GM19452 (cell line): ENCODE measurements around the gene GRB7.
"Not testable (repeated sequence)": the region's sequence is repeated elsewhere in the genome, so short reads cannot be mapped to it uniquely, and the experiment has no call there.

Experiments
- ATAC-seq: cut with Tn5 transposase; IDR thresholded peaks from one replicate; pipeline ENCODE4 v1.9.1; 2021; ENCODE audit not compliant: unreplicated experiment

GRB7 gene

DNA sequence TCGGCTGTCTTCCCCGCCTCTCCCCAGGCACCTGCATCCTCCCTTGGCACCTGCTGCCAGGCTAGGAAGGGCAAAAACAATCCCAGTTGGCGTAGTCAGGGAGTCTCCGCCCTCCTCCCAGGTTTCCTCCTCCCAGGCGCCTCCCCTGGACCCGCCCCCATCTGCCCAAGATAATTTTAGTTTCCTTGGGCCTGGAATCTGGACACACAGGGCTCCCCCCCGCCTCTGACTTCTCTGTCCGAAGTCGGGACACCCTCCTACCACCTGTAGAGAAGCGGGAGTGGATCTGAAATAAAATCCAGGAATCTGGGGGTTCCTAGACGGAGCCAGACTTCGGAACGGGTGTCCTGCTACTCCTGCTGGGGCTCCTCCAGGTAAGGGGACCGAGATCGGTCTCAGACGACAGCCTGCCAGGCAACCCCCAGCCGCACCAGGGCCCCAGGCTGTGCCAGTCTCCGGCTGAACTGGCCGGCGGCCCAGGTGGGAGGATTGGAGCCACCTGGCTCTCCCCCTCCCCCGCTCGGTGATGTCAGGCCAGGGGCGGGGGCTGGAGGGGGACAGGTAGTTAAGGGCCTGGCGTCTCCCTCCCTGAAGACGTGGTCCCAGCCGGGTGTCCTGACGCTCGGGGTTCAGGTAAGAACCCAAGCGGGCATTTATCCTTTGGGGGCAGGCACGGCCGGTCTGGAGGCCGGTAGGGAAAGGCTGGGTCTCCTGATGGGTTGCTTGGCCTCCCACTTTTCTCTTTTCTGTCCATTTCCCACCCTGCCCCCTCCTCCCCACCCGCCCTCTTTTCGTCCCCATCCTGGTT, at the start of gene GRB7:
TSS of gene GRB7 (plus strand) at position 179 of the 808 bp plus-strand sequence. CDS start 4,364 bp downstream, outside the sequence.
- ATAC-seq, result no peak

DNA sequence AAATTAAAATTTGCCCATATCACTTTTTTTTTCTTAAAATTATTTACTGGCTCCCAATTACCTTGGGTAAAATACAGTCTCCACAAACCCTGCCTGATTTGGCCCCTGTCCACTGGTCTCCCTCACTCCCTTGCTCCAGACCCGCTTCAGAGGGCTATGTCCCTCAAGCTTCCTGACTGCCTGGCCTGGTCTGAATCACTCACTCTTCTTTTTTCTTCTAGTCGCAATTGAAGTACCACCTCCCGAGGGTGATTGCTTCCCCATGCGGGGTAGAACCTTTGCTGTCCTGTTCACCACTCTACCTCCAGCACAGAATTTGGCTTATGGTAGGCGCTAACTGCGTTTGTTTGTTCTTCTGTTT, 49.3 kb upstream of the GRB7 start:
- ATAC-seq, result no peak

DNA sequence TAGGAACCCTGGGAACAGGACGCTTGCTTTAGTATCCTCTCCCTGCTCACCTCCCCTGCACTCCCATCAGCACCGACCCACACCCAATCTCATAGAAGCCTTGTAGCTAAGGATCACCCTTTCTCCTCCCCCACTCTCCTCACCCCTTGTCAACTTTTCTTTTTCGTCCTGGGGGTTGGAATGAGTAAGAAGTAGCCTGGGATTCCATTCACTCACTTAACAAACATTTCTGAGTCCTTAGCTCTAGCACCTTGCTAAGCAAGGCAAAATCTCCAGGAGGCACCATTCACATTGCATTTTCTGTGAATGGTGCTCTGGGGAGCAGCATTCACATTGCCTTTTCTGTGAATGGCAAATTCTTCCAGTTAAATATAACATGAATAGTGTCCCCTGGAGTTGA, 48.8 kb upstream of the GRB7 start:
- ATAC-seq, result no peak

DNA sequence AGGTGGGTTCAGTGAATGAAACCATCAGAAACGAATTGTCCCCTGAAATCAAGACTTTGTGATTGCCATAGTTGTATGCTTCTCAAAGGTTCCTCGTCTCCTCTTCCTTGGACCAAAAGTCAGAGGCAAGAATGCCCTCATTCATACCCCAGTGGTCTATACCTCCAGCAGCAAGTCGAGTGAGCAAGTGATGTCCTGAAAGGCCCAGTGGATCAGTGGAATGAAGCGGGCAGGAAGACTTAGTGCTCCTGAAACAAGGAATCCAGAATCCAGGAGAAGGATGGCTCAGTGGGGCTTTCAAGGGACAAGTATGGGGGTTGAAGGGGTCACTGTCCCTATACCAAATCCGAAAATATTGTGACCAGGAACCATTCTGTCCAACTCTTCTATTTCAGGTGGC, 43.1 kb upstream of the GRB7 start:
- ATAC-seq, result no peak

DNA sequence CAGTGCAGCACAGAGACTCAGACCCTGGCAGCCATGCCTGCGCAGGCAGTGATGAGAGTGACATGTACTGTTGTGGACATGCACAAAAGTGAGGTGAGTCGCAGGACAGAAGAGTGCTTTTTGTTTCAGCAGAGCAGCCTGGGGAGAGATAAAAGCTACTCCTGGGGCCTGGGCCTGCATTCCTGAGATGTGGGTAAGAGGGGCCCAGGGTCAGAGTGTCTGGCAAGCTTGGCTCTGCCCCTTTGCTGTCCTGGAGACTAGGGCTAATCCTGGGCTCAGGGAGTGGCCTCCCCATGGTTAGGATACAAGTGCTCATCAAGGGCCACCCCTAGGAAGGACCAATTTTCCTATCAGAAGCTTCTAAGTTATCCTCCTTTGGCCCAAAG, 42.7 kb upstream of the GRB7 start:
- no peak for ATAC-seq

DNA sequence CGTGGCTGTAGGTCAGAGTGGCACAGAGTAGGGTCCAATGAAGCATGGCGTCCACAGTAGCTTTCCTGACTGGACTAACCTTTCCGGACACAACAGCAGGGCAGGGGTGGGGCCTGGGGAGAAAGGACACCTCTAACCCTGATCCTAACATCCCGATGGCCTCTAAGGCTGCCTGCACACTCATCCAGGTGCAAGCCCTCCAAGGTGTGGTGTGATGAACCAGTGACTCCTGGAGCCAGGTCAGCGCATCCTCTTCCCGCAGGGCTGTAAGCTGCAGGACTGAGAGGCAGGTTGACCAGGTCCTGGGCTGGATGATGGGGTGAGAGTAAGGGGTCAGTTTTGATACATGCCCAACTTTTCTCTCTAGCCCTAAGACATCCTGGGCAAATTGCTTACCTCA, 41.0 kb upstream of the GRB7 start:
- ATAC-seq, result no peak

DNA sequence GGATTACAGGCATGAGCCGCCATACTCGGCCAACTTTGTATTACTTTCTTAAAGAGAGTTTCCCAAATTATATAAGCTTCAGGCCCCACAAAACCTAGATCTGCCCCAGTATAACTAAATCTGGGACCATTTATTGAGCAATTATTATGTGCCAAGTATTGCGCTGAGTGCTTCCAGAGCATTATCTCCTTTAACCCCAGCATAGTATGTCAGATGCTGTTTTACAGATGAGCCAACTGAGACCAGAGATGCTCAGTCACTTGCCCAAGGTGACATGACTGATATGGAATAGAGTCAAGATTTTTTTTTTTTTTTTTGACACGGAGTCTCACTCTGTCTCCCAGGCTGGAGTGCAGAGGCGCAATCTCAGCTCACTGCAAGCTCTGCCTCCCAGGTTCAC, 39.8 kb upstream of the GRB7 start:
- no peak for ATAC-seq

DNA sequence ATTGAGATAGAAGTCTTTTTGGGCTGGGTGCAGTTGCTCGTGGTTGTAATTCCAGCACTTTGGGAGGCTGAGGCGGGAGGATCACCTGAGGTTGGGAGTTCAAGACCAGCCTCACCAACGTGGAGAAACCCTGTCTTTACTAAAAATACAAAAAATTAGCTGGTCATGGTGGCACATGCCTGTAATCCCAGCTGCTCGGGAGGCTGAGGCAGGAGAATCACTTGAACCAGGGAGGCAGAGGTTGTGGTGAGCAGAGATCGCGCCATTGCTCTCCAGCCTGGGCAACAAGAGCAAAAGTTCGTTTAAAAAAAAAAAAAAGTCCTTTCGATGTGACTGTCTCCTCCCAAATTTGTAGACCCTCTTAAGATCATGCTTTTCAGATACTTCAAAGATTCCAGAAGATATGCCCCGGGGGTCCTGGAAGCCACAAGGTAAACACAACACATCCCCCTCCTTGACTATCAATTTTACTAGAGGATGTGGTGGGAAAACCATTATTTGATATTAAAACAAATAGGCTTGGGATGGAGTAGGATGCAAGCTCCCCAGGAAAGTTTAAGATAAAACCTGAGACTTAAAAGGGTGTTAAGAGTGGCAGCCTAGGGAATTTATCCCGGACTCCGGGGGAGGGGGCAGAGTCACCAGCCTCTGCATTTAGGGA, 38.5 kb upstream of the GRB7 start:
- ATAC-seq, result not testable (repeated sequence)

DNA sequence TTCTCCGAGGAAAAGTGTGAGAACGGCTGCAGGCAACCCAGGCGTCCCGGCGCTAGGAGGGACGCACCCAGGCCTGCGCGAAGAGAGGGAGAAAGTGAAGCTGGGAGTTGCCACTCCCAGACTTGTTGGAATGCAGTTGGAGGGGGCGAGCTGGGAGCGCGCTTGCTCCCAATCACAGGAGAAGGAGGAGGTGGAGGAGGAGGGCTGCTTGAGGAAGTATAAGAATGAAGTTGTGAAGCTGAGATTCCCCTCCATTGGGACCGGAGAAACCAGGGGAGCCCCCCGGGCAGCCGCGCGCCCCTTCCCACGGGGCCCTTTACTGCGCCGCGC, 38.0 kb upstream of the GRB7 start, which contains the start of gene ERBB2:
TSS of gene ERBB2 (plus strand) at position 247 of the 330 bp plus-strand sequence. CDS start 175 bp downstream, outside the sequence.
- no peak for ATAC-seq

DNA sequence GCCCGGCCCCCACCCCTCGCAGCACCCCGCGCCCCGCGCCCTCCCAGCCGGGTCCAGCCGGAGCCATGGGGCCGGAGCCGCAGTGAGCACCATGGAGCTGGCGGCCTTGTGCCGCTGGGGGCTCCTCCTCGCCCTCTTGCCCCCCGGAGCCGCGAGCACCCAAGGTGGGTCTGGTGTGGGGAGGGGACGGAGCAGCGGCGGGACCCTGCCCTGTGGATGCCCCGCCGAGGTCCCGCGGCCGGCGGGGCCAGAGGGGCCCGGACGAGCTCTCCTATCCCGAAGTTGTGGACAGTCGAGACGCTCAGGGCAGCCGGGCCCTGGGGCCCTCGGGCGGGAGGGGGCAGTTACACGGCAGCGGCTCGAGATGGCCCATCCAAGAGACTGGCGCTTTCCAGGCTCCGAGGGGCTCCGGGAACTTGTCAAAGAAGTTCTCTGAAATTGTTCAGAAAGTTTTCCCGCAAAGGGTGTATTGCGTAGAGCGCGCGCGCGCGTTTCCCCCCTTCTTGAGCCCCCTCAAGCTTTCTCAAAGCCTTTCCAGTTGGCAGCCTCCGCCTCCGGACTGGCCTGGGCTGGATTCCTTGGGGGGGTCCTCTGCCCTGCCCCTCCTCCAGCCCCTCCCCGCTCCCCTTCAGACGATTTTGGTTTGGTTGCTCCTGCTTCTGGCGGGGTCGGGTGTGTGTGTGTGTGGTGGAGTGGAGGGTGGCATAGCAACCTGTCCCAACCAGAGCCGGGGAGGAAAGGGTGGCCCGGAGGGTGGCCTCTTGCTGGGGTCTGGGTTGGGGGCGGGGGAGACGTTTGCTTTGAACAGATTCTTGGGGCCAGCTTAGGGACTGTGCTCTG, 37.4 kb upstream of the GRB7 start:
- ATAC-seq, result no peak

DNA sequence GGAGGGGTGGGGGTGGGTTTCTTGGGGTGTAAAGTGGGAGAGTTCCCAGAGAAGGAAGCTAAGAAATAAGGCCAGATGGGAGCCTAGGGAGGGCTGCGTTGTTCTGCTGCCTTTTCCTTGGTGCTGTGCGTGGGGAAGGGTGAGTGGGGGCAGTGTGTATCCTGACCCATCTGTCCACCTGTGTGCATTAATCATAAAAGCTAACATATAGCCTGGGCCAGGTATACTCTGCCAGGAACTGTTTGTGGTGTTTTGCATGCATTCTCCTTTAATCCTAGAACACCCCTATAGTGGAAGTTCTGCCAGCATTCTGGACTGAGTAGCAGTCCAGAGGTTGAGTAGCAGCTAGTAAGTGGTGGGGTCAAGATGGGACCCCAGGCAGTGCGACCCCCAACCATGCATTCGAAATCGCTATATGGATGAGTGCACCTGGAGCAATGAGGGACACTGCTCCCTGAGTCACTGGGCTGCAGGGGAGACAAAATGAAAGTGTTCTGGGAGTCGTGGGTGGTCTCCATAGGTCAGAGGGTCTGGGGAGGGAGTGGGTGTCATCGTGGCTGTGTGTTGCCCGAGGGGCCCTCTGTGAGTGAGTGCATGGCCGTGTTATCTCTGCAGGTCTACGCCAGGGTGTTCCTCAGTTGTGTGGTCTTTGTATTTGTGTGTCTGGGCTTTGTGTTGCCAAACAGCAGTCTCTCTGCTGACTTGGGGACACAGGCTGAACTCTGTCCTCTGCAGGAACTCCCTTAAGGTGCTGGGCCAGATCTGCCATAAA, 36.5 kb upstream of the GRB7 start:
- ATAC-seq, result no peak

DNA sequence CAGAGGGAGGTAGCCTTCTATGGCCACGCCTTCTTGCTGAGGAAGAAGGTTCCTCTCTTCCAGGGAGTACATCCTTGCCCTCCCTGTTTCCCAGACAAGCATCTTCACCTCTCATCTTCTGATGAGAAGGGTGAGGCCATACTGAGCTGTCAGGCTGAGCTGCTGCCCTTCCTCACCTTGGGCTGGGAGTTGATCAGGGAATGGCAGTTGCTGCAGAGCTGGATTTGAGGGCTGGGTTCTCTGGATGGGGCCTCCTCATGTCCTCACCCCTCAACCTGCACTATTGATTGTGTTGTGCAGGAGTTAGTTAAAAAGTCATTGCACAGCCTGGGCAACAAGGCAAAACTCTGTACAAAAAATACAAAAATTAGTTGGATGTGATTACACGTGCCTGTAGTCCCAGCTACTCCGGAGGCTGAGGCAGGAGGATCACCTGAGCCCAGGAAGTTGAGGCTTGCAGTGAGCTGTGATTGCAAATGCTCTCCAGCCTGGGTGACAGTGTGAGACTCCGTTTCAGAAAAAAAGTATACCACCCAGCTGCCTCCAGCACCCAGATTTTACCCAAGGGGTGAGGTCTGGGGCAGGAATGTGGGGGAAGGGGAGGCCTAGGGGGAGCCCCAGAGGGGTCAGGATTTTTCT, 35.8 kb upstream of the GRB7 start:
- no peak for ATAC-seq

DNA sequence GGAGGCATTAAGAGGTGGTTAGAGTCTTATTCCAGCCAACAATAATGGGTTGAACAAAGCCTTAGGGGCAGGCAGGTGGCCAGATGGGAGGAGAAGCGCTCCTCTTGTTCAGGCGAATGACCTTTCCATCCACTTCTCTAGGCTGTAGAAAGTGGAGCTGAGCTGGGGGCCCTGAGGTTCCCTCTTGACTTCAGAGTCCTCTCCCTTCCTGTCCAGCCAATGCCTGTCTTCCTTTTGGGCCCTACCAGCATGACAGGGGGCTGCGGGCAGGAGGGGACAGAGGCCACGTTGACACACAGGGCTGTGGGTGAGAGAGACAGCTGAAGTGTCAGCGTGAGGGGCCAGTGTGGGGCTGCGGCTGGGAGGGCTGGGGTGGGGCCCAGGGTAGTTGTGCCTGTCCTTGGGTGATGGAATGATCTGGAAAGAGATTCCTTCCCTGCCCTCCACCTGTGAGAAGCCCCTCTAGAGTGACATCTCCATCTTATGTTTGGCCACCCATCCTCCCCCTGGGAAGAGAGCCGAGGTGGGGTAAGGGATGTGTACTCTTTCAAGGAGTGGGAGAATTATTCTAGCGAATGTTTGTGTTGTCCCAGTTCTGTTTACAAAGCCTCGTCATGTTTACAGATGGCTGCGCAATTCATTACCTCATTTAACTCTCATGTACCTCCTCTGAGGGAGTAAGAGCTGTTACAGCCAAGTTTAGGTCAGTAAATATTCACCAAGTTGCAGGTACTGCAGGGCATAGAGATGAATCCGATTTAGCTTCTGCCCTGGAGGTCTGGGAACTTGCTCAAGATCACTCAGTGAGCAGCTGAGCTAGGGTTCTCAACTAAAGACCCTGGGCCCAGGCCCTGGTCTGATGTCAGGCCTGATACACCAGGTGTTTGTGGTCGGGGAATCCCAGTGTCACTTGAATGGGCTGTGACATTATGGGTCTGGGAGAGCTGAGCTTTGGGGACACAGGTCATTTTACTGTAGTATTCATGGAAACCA, 34.5 kb upstream of the GRB7 start:
- ATAC-seq, result no peak

DNA sequence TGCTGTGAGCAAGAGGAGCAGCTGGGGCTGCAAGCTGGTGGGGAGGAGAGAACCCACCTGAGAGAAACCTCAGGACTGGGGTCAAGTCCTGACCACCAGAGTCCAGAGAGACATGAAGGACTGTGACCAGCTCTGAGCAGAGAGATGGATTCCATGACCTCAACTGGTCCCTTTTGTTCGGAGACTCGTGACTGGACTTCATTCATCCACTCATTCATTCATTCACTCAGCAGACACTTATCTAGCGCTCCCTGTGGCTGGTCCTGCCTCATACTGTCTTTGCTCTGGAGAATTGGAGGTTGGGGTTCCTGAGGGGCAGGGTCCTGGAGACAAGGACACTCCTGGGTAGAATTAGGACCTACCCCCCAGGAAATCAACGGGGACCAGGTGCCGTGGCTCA, 33.8 kb upstream of the GRB7 start:
- ATAC-seq, result no peak

DNA sequence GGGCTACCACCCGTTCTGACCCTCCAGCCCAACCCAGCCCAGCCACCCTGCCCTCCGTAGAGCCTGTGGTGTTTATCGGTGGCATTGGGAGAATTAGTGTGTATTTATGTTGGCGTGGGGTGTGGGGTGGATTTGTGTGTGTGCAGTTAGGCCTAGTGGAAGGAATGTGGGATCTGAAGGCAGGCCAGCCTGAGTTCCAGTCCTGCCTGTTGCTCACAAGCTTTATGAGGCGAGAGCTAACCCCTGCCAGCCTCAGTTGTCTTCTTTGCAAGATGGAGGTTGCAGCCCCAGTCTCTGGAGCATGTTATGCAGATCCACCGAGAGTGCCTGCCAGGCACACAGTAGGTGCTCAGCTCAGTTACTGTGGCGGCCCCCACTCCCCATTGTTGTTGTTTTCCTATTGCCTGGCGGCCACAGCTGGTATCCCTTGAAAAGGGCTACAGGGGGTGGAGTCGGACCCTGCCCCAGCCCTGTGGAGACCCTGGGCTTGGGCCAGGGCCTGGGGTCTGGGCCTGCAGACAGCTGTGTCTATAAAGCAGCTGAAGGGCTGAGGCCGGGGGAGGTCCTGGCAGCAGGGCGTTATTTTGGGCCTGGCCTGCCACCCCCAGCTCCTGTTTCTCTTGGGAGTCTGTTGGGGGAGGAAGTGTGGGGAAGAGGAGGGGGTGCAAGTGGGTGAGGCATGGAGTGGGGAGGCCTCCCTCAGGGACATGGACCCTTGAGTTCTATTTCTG, 32.8 kb upstream of the GRB7 start:
- ATAC-seq, result no peak

DNA sequence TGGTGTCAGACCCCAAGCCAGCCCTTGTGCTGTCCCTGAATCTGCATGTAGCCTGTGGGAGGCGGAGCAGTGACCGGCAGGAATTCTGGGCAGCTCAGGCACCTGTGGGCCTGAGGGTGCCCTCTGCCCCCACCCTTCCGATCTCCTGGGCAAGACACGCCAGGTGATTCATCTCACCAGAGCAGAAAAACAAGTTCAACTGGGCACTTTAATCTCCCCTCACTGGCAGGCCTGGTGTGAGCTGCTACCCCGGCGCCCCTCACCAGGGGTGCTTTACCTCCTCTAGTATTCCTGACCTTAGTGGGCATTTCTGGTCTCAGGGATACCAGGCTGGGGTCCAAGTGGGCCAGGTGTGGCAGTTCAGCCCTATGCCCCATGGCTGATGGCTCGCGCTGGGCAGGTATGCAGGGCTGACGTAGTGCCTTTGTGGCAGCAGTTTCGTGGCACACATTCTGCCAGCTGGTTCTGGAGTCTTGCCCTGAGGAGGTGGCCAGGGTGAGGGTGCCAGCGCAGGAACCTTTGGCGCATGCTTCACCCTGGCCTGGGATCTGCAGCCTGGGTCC, 31.9 kb upstream of the GRB7 start:
- ATAC-seq, result no peak

DNA sequence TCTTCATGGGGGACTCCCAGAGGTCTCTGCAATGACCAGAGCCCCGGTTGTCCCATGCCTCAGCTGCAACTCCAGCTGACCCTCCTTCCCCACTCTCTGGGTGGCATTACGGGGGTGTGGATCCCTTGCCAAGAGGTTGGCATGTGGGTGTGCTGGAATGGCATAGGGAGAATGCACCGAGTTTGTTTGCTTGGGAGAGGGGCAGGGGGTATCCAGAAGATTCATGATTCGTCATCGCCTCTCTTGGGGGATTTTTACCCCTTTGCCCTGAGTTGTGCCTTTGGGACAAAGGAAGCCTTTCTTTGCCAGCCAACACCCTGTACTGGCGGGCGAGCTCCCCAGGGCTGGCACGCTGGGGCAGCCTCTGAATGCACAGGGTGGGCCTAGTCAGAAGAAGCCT, 31.4 kb upstream of the GRB7 start:
- no peak for ATAC-seq

DNA sequence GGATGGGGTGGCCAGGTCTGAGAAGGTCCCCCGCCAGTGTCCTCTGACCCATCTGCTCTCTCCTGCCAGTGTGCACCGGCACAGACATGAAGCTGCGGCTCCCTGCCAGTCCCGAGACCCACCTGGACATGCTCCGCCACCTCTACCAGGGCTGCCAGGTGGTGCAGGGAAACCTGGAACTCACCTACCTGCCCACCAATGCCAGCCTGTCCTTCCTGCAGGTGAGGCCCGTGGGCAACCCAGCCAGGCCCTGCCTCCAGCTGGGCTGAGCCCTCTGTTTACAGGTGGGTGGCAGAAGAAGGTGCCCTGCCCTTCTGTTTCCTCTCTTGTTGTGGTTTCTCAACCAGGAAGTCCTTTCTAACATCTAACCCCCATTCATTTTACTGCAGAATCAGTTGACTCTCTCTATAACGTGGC, 30.8 kb upstream of the GRB7 start:
- ATAC-seq, result no peak
